ENCODE results near the gene PRRX2. TPM values are rescaled to one million over a fixed set of nuclear protein-coding genes. Genes with fewer than 3 reads are reported as not detected.
A peak's percentile ranks its signal among the peaks of the same experiment; 100 is the strongest.

Gene PRRX2
- total RNA-seq, 1 donor from 2014 or later = 10.1 TPM

GRCh38 chr9:129664746-129665388 lies 580 bp upstream of the PRRX2 start:
- DNase-seq (ENCODE audit: low spot score in 2 of 2, unreplicated experiment in 2 of 2) = peak in 1 of 2 experiments; percentile 48
- H3K27ac Mint-ChIP-seq = no peak overlapping the region
- TF ChIP-seq, protein P1, sequence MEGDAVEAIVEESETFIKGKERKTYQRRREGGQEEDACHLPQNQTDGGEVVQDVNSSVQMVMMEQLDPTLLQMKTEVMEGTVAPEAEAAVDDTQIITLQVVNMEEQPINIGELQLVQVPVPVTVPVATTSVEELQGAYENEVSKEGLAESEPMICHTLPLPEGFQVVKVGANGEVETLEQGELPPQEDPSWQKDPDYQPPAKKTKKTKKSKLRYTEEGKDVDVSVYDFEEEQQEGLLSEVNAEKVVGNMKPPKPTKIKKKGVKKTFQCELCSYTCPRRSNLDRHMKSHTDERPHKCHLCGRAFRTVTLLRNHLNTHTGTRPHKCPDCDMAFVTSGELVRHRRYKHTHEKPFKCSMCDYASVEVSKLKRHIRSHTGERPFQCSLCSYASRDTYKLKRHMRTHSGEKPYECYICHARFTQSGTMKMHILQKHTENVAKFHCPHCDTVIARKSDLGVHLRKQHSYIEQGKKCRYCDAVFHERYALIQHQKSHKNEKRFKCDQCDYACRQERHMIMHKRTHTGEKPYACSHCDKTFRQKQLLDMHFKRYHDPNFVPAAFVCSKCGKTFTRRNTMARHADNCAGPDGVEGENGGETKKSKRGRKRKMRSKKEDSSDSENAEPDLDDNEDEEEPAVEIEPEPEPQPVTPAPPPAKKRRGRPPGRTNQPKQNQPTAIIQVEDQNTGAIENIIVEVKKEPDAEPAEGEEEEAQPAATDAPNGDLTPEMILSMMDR (IDR thresholded peaks at IDR 0.05; ENCODE audit: unreplicated experiment) = no peak
- H3K9me3 Mint-ChIP-seq = no peaks in the 10 kb centered on the region
- peaks cover 71% of the 10 kb centered on the region for H3K27me3 Mint-ChIP-seq (ENCODE audit: low read depth)
- no peaks in the 10 kb centered on the region for H3K36me3 Mint-ChIP-seq
- peaks cover 6% of the 10 kb centered on the region for H3K4me1 Mint-ChIP-seq
- peak overlapping the region; percentile 60 for H3K4me3 Mint-ChIP-seq

- DNase-seq (ENCODE audit: low spot score in 2 of 2, unreplicated experiment in 2 of 2) = no peak
- no peak overlapping the region for H3K27ac Mint-ChIP-seq
- no peaks in the 10 kb centered on the region for H3K9me3 Mint-ChIP-seq
- peaks cover 6% of the 10 kb centered on the region for H3K4me1 Mint-ChIP-seq
- no peaks in the 10 kb centered on the region for H3K36me3 Mint-ChIP-seq
- TF ChIP-seq, protein P1 (IDR thresholded peaks at IDR 0.05; ENCODE audit: unreplicated experiment) = no peak
- peaks cover 69% of the 10 kb centered on the region for H3K27me3 Mint-ChIP-seq (ENCODE audit: low read depth)
- peak overlapping the region; percentile 58 for H3K4me3 Mint-ChIP-seq
These were observed 520 bp downstream of the PRRX2 start for GRCh38 chr9:129665814-129666520.

GRCh38 chr9:129666575-129666974 lies 1.1 kb downstream of the PRRX2 start:
- Mint-ChIP-seq H3K4me1 (peaks cover 6% of the 10 kb centered on the region), H3K27ac (no peak overlapping the region), H3K9me3 (no peaks in the 10 kb centered on the region), H3K4me3 (peak overlapping the region; percentile 52), H3K27me3 (ENCODE audit: low read depth) (peaks cover 66% of the 10 kb centered on the region), H3K36me3 (no peaks in the 10 kb centered on the region)
- no peak for DNase-seq (ENCODE audit: low spot score in 2 of 2, unreplicated experiment in 2 of 2)
- TF ChIP-seq, protein P1 (IDR thresholded peaks at IDR 0.05; ENCODE audit: unreplicated experiment) = no peak

DNA sequence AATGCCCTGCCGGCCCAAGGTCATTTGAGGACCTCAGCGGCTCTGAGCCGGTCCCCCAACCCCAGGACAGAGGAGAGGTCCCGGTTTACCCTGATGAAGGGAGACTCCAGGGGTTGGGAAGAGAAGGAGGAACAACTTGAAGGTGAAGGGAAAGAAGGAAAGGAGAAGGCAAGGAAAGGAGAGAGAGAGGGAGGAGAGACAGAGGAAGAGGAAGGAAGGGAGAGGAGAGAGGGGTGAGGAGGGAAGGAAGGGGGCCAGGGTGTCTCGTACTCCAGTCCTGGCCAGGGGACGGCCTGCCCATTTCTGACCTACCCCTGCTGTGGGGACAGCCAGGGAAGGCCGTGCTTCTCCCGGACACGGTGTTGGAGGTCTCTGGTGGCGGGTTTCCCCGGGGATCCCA lies 1.9 kb downstream of the PRRX2 start:
- H3K4me1 Mint-ChIP-seq = peaks cover 6% of the 10 kb centered on the region
- no peak overlapping the region for H3K27ac Mint-ChIP-seq
- H3K4me3 Mint-ChIP-seq = peak overlapping the region; percentile 30
- H3K36me3 Mint-ChIP-seq = no peaks in the 10 kb centered on the region
- TF ChIP-seq, protein P1 (IDR thresholded peaks at IDR 0.05; ENCODE audit: unreplicated experiment) = no peak
- no peak for DNase-seq (ENCODE audit: low spot score in 2 of 2, unreplicated experiment in 2 of 2)
- no peaks in the 10 kb centered on the region for H3K9me3 Mint-ChIP-seq
- peaks cover 64% of the 10 kb centered on the region for H3K27me3 Mint-ChIP-seq (ENCODE audit: low read depth)

DNA sequence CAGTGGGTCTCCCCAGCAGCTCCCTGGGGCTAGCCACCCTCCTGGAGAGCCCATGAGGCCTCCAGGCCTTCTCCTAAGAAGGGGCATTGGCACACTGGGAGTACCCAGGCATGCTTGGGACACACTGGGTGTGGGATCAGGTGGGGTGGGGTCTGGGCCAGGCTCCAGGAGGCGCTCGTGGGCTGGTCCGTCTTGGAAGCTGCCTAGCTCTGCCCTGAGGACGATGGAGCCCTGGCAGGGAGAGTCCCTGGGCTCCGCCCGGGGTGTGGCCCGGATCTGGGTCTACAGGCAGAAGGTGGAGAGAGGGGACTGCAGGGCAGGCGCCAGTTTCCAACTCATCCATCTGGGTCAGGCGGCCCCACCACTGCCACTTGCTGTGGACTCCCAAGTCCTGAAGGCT lies 2.4 kb downstream of the PRRX2 start:
- Mint-ChIP-seq H3K9me3 (no peaks in the 10 kb centered on the region), H3K4me3 (peak overlapping the region; percentile 30), H3K27me3 (ENCODE audit: low read depth) (peaks cover 62% of the 10 kb centered on the region), H3K4me1 (peaks cover 6% of the 10 kb centered on the region), H3K36me3 (no peaks in the 10 kb centered on the region), H3K27ac (no peak overlapping the region)
- TF ChIP-seq, protein P1 (IDR thresholded peaks at IDR 0.05; ENCODE audit: unreplicated experiment) = no peak
- DNase-seq (ENCODE audit: low spot score in 2 of 2, unreplicated experiment in 2 of 2) = no peak
